GM21825 (cell line): ENCODE measurements around the gene RANGAP1.
A peak's percentile ranks its signal among the peaks of the same experiment; 100 is the strongest.

Experiments
- ATAC-seq: cut with Tn5 transposase; IDR thresholded peaks from one replicate; pipeline ENCODE4 v1.9.1; 2021; ENCODE audit warnings: mild to moderate bottlenecking, moderate library complexity; ENCODE audit not compliant: unreplicated experiment

The RANGAP1 gene, protein sequence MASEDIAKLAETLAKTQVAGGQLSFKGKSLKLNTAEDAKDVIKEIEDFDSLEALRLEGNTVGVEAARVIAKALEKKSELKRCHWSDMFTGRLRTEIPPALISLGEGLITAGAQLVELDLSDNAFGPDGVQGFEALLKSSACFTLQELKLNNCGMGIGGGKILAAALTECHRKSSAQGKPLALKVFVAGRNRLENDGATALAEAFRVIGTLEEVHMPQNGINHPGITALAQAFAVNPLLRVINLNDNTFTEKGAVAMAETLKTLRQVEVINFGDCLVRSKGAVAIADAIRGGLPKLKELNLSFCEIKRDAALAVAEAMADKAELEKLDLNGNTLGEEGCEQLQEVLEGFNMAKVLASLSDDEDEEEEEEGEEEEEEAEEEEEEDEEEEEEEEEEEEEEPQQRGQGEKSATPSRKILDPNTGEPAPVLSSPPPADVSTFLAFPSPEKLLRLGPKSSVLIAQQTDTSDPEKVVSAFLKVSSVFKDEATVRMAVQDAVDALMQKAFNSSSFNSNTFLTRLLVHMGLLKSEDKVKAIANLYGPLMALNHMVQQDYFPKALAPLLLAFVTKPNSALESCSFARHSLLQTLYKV

DNA sequence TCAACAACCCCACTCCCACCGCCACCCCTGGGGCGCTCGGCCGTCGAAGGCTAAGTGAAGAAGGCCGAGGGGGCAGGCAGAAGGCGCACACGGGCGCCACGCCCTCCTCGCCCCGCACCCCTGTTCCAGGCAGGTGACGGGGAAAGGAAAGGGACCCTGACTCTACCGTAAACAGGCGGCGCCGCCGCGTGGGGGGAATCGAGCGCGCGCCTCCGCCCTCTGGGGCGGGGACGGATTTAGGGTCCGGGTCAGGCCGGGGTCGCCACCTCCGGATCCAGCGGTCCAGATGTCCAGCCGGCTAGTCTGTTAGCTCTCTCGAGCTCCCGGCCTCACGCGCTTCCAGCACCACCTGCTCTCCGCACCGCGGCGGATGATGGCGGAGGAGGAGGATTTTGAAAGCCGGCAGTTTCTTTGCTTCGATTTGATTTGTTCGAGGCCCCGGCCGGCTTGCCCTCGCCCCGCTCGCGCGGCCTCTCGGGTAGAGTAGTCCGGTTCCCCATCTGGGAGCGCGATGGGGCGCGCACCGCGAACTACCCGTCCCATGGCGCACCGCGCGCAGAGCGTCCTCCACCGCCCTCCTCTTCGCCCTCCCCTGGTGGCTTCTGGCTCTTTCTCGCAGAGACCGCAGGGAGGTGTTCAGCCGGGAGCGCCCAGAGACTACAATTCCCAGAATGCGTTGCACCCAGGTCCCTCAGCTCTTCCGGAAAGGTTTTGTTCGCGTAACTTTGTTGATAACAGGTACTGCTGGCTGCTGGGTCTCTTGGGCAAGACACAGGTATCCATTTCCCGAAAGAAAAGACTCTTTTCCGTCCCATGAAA is at the start of gene RANGAP1:
RANGAP1 (minus strand) TSS at position 368 of the 819 bp plus-strand sequence. CDS start 5,143 bp downstream, outside the sequence.
- ATAC-seq, result peak; percentile 90

DNA sequence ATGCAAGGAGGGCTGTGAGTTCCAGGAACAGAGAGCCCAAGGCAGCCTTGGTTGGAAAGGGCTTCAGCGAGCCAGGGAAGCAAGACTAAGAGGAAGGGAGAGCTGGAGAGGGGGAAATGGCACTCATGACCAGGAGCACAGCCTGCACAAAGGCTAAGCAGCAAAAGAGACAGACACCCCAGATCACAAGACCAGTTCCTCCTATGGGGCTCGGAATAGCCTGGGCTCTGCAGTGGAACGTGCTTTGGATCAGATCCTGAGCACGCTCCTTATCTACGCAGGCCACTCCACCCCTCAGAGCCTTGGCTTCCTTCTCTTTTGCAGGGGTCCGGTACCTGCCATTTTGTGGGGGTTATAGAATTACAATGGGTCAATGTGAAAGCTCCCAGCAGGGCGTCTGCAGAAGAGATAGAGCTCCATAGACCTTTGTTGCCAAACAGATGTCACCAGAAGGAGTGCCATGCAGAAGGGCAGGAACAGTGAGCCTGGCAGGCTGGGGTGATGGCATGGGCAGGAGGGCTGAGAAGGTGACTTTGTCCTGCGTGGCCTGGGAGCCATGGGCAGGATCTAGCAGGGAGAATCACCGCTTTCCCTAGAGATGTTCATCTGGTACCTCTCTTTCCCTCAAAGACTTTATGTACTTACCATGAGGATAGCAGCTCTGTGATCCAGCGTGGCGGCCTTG is 49.1 kb upstream of the RANGAP1 start:
- no peak for ATAC-seq

DNA sequence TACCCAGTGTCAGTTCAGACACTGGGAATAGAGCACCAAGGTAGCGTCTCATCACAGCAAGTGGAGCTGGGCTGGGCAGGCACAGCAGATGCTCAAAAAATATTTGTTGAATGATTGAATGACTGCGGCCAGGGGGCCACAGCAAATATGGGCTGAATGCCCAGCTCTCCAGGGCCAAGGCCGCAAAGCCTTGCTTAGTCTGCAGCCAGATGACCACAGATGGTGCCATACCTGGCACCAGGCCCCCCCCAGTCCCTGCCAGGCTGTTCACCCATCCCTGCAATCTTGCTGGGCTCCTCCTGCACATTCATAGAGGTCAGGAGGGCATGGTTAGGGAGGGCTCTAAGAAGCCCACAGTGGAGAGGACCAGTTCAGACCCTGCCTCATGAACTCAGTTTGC is 48.2 kb upstream of the RANGAP1 start:
- ATAC-seq, result no peak

DNA sequence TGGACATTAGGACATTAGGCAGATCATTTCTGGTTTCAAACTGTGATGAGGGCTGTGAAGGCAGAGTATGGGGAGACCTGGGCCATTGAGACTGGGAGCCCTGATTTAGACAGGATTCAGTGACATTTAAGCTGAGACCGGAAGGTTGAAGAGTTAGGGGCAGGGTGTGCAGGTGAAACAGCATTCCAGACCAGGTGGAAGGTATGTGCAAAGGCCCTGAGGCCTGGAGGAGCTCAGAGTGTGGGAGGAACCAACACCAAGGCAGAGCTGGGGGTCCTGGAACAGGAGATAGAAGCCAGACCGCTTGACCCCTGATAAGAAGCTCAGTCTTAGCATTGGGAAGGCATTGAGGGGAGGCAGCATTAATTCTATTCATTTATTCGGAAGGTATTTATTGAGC is 47.8 kb upstream of the RANGAP1 start:
- ATAC-seq, result no peak

DNA sequence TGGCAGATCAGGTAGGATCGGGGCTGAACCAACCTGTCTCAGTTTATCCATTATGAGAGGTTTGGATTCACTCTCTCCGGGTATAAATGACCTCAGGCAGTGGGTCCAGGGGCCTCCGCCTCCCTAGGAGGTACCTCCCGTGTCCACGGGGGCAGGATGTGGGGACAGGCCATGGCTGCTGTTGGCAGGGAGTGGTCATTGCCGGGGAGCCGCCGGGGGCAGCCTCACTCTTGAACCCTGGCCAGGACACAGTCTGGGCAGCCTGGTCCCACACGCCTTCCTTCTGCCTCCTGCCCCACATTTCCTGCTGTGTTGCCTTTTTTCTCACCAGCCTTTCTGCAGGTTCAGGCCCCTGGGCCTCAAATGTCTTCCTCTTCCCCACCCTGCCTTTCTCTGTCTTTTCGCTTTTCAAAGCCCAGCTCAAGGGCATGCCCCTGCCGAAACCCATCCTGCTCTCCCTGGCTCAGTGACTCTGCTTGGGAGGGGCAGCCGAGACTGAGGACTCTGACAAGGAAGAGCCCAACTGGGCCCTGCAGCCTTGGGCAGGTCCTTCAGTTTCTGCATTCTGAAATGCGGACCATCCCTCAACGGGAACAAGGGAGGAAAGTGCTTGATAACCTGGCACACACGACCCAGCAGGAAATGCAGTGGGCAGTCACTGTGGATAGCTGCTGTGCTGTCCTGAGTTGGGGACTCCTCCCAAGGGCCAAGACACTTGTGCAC is 46.4 kb upstream of the RANGAP1 start:
- no peak for ATAC-seq

DNA sequence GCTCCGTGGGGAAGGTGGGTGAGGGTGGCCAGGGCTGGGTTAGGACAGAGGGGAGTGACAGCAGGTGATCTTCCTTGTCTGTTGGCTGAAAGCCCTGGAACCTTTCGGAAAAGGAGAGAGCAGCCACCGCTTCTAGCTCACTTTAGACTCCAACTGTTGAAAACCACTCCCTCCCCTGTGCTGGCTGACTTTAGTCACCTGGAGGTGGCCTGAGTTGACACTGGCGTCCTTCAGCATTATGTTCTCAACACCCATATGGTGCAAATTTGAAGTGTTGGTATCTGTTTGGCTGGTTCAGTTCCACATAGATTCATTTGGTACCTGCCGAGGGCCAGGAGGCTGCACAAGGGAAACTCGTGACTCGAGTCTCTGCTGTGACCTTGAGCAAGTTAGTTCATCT is 44.2 kb upstream of the RANGAP1 start:
- ATAC-seq, result no peak

DNA sequence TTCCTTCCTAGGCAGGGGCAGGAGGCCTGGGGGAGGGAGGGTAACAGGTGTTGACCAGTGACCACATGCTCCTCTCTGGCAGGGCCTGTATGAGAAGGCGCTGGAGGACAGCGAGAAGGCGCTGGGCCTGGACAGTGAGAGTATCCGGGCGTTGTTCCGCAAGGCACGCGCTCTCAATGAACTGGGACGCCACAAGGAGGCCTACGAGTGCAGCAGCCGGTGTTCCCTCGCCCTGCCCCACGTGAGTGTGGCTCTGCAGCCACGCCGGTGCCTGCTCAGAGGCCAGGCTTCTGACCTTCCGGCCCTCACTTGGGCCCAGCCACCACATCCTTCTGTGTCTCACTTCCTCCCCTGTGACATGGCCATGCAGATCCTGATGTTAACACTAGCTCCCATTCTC is 41.1 kb upstream of the RANGAP1 start:
- no peak for ATAC-seq

DNA sequence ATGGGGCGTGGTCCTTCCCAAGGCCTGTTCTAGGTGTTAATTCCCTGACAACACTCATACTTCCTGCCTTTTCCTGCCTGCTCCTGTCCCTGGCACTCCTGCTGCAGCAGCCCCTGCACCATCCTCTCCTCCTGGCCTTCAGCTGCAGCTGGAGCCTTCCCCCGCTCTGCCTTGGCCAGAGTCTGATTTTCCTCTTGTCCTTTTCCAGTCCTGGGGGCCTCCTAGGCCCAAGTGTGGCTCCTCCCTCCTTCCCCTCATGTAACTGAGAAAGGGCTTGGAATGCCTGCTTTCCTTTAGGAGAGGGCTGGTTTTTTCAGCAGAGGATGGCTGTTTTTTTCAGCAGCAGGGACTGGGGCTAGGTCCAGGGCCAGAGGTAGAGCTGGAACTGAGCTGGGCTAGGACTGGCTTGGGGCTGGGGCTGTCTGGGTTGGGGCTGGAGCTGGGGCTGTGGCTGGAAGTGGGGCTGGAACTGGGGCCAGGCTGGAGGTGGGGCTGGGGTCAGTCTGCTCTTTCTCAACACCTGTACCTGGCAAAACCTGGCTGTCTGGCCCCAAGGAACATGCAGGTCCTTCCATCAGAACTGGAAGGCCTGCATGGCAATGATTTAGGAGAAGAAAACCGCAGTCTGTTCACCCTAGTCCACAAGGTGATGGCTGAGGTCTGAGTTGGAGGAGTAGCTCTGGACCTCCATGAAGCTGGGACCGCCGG is 39.0 kb upstream of the RANGAP1 start:
- ATAC-seq, result no peak

DNA sequence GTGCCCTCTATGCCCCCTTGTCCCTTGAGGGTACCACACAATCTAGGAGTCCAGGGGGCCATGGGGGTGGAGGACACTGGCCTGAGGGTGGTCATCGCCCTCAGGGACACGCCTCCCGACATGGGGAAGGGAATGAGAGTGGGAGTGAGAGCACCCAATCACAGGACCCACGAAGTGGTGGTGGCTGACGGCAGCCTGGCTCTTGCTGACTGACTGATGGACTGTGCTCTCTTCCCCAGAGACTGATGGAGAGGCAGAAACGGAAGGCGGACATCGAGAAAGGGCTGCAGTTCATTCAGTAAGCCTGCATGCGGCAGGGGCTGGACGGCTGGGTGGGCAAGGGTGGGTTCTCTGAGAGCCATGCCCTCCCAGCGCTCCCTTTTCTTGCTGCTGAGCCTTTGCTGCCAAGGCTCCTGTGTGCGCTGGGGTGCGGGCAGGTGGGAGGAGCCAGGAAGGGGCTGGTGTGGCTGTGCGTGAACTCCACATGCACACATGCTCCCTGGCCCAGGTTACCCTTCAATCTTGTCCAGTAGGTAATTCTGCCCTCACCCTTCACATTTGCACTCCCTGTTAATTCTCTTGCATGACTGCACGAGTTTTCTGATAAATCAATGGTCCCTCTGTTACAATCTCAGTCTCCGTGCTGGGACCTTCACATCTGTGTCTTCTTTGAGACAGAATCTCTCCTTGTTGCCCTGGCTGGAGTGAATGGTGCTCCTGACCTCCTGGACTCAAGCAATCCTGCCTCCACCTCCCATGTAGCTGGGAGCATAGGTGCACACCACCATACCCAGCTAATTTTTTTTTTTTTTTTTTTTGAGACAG is 34.6 kb upstream of the RANGAP1 start:
- no peak for ATAC-seq

DNA sequence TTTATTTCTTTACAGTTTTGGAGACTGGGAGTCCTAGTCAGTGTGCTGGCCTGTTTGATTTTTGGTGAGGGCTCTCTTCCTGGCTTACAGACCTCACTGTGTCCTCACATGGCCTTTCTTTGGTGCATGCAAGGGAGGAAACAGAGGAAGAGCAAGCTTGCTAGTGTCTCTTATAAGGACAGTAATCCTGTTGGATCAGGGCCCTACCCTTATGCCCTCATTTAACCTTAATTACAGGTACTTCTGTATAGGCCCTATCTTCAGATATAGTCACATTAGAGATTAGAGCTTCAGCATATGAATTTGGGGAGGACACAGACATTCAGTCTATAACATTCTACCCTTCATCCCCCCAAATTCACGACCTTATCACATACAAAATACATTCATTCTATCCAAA is 29.6 kb upstream of the RANGAP1 start:
- ATAC-seq, result no peak

DNA sequence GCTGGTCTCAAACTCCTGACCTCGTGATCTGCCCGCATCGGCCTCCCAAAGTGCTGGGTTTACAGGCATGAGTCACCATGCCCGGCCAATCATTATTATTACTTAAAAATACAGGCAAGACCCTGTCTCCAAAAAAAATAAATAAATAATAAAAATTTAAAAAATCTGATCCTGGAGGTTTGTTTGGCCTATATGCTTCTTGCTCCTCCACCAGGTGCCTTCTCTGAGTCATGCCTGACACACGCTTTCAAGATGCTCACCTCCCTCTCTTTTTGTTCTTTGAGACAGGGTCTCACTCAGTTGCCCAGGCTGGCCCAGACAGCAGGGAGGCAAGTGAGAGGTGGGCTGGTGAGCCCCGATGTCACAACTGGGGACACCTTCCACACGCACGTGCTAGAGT is 28.8 kb upstream of the RANGAP1 start:
- ATAC-seq, result no peak

DNA sequence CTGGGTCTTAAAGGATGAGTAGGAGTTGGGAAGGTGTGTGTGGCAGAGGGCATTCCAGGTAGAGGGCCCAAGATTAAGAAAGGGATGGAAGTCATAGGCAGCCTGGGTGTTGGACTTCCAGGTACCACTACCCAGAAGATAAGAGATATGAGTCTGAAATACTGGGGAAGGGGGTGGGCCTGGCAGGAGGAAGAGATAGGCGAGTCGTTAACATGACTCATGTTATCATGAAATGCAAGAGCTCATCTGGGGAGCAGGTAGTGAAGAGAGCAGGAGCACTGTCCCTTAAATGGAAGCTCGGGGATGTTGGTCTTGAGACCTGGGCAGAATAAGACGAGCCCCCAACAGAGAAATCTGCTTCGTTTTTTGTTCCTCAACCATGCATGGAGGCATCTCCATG is 25.5 kb upstream of the RANGAP1 start:
- no peak for ATAC-seq

DNA sequence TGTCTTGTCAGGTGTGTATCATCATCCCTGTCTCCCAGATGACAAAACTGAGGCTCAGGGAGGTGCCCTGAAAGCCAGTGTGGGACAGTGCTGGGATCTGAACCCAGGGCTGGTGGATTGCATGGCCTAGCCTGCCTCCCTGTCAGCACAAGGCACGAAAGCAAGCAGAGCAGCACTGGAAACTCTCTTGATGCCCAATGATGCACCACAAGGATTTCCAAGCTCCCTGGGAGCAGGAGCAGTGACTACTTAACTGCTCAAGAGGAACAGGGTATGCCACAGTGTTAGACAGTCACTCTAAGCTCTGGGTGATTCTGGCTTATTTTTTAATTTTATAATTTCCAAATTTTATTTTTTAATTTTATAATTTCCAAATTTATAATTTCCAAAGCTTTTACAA is 24.3 kb upstream of the RANGAP1 start:
- no peak for ATAC-seq

DNA sequence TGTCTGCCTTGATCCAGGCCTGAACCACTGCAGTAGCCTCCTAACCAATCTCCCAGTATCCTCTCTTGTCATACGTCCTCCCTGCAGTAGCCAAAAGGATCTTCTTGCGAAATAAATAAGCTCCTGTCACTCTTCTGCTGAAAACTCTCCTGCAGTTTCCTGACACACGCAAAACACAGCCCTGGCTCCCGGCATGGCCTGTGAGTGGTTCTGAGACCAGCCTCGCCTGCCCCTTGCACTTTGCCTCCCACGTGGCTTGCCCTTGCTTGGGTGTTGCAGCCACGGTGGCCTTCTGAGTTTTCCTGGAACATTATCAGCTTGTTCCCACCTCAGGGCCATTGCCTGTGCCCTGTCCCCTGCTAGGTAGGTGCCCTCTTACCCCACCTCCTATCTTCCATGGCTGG is 22.6 kb upstream of the RANGAP1 start:
- ATAC-seq, result no peak

DNA sequence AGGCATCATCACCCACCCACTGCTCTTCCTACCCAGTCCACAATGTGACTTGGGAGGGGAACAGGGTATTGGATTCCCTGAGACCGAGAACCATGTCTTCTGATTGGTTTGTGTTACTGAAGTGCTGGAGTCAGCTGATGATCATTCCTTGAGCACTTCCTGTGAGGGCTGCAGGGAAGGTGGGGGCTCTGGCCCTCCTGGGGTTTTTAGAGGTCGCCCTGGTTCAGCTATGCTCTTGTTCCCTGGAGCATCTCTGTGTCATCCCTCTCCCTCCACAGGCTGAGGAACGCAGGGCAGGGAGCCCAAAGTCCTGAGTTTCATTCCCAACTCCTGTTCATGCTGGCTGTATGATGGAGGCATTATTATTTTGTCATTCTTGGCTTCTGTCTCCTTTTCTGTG is 22.1 kb upstream of the RANGAP1 start:
- ATAC-seq, result no peak

DNA sequence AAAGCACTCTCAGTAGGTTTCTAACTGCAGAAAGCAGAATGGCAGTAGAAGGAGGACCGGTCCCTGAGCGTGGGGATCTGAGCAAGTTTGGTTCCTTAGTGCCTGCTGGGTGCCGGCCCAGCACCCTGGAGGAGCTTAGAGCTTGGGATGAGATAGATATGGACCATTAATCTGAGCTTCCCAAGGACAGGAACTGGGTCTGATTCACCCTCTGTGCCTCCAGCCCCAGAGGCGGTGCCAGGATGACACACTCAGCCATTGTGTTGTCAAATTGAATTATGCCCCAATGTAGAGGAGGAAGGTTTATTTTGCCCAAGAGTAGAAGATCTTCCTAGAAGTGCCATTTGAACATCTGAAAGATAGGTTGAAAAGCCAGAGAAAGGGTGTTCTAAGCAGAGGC is 19.7 kb upstream of the RANGAP1 start:
- no peak for ATAC-seq

DNA sequence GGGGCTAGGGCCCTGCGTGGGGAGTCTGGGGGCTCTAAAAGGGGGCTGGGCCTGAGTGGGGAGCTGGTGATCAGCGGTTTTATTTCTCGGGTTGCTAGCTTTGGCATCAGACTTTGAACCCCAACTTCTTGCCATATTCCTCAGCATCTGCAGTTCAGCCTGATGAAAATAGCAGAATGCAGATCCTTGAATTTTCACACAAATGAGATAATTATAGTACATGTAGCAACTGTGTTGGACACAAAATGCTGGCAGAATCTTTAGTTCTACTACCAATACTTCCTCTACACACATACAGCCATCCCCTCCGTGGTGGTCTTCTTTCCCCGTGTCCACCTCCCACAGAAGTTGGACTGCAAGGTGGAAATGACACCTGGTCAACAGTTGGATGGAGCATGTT is 16.8 kb upstream of the RANGAP1 start:
- ATAC-seq, result no peak

DNA sequence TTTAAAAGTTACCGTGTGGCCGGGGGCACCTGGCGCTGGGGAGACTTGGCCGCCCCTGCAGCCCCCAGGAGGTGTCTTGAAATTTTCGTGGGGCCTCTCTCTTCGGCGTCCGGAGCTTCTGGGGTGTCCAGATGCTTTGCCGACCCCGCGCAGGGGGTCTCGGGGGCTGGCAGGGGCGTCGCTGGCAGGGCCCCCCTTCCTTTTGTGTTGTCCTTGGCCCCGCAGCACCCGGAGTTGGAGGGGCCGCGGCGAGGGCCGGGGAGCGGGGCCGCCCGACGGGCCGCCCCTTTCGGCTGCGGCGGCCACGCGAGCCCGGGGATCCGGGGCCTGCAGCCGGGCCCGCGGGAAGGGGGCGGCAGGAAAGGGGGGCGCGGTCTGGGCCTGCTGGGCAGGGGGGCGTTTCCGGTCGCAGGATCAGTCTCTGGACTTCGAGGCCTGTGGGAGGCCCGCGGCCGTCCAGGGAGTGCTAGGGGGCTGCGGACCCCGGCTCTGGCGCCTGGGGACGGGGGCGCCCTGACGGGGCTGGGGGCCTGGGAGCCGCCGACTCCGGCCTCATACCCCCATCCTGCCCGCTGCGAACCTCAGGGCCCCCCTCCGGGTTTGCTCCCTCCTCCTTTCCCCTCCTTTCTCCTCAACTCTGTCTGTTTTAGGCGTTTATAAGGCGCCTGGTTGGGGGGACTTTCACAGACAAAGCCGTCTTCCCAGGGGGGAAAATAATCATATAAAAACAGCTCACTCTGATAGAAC is 16.2 kb upstream of the RANGAP1 start:
- ATAC-seq, result peak; percentile 3
